ENCODE data around the gene NKD2.

DNA sequence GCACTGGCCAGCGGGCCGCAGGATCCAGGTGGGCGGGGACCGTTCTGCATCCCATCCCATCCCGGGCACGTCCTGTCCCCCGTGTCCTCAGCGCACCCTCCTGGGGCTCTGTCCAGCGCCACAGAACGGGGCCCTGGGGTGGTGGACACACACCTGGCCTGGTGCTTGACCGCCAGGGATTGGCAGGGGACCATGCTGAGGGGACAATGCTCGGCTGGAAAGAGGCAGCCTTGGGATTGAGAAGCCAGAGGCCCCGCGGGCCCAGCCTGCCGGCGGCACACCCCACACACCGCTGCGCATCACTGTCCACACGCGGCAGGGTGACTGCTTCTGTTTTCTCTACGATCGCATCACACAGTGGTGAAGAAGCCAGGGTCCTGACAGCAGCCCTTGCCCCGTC, 70.2 kb downstream of the NKD2 start:
- TF ChIP-seq EZH2 (IDR thresholded peaks at IDR 0.05; ENCODE audit: insufficient read depth, poor library complexity, severe bottlenecking) (no peak), EZH2phosphoT487 (IDR thresholded peaks at IDR 0.05; ENCODE audit: insufficient read depth, low read depth) (no peak)
